Breast epithelium (tissue), 3 donors: Measurements from ENCODE around the gene MME.

Experiments used
- CTCF ChIP-seq, 3 donors: fragments of 450-650 bp; IDR thresholded peaks; one replicate each; pipeline ENCODE4 v1.5.1; 2016 to 2017; ENCODE audit warnings: antibody characterized with exemption in 3 of 3, mild to moderate bottlenecking in 3 of 3, moderate library complexity in 3 of 3
- POLR2AphosphoS5 ChIP-seq, 3 donors: sonication (generic); formaldehyde crosslinking; IDR thresholded peaks; one replicate each; pipeline ENCODE4 v1.6.1; 2017; ENCODE audit warnings: antibody characterized with exemption in 3 of 3

GRCh38 chr3:155086051-155086450 lies 5.9 kb downstream of the MME start:
- TF ChIP-seq POLR2AphosphoS5 (IDR thresholded peaks at IDR 0.05) = no peak
- no peak for TF ChIP-seq CTCF (IDR thresholded peaks at IDR 0.05)
